GM18858 (cell line): ENCODE results near the gene NEMP2.
"Not testable (repeated sequence)": the region's sequence is repeated elsewhere in the genome, so short reads cannot be mapped to it uniquely, and the experiment has no call there.

Source experiments
- ATAC-seq: cut with Tn5 transposase; IDR thresholded peaks from one replicate; pipeline ENCODE4 v1.9.1; 2021; ENCODE audit not compliant: unreplicated experiment

NEMP2 gene

GRCh38 chr2:190494600-190495227, 39.8 kb downstream of the NEMP2 start:
- not testable (repeated sequence) for ATAC-seq

DNA sequence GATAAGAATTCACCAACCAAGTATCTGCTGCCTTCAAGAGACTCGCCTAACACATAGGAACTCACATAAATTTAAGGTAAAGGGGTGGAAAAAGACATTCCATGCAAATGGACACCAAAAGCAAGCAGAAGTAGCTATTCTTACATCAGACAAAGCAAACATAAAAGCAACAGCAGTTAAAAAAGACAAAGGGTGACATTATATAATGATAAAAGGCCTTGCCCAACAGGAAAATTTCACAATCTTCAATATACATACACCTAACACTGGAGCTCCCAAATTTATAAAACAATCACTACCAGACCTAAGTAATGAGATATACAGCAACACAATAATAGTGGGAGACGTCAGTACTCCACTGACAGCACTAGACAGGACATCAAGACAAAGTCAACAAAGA, 41.4 kb downstream of the NEMP2 start:
- ATAC-seq = no peak

DNA sequence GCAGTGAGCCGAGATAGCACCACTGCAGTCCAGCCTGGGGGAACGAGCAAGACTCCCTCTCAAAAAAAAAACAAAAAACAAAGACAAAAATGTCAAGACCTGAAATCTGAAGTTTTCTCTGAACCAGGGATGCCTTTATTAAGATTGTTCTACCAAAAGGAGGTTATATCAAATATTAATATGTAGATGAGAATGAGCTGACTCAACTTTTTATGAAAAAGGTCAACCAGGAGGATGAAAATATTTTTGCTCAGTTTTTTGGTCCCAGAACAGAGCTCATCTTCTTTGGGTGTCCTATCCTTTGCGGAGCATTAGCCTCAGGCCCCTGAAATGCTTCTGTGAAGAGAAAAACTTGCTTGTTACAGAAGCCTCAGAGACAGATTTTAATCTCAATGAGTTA, 44.0 kb downstream of the NEMP2 start:
- ATAC-seq = no peak

- no peak for ATAC-seq
These were observed 45.0 kb downstream of the NEMP2 start for GRCh38 chr2:190489475-190489874.

DNA sequence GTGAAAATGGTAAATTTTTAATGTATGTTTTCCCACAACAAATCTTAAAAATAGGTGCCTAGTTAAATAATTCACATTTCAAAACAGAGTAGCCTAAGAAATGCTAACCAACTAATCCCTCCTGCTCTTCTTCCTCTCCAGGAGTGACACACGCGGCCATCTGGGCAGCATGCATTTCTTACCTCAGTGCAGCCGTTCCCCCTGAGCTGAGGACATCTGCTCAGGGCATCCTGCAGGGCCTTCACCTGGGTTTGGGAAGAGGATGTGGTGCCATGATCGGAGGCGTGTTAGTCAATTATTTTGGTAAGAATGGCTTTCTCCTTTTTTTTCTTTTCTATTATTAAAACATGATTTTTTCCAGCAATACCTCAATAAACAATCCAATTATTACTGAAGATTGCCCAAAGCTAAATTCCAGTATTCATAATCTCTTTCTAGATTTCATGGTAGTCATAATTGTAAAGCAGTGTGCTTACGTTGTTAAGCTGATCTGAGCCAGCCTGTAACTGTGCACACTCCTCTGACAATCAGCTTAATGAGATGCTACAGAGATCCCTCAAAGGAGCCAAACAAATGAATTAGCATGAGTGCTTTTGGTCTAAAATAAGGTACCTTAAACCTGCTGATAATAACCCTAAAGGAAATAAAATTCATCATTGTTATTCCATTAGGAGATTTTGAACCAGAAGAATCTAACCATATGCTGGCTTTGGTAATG, 45.8 kb downstream of the NEMP2 start:
- no peak for ATAC-seq

GRCh38 chr2:190486037-190486623, 48.4 kb downstream of the NEMP2 start:
- no peak for ATAC-seq

- no peak for ATAC-seq
These were observed 52.1 kb downstream of the NEMP2 start for GRCh38 chr2:190482451-190482850.

GRCh38 chr2:190481339-190481738, 53.2 kb downstream of the NEMP2 start:
- ATAC-seq = no peak

- ATAC-seq = no peak
These were observed 55.8 kb downstream of the NEMP2 start for GRCh38 chr2:190478572-190479195.

- no peak for ATAC-seq
These were observed 56.7 kb downstream of the NEMP2 start for GRCh38 chr2:190477661-190478454.

DNA sequence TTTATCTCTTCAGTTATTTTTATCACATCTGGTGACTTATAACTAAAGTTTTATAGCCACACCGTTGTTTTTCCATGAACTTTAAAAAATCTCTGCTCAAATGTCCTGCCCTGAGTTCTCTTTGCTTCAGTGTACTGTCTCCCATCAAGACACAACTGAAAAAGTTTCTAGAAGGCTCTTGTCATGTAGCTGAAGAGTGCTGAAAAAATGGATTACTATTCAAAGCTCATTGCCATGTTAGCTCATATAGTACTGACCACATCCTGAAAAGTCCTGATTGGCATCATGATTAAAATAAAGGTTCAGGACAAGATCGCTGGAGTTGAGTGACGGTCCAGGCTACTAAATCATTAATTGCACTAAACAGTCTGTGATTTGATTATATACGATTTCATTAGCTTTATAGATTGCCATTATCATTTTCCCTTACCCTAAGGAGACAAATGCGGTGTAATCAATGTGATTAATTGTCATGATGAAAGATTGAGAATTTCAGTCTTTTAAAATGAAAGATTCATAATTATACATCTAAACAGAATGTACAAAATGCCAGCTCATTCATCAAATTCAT, 64.2 kb downstream of the NEMP2 start:
- no peak for ATAC-seq

DNA sequence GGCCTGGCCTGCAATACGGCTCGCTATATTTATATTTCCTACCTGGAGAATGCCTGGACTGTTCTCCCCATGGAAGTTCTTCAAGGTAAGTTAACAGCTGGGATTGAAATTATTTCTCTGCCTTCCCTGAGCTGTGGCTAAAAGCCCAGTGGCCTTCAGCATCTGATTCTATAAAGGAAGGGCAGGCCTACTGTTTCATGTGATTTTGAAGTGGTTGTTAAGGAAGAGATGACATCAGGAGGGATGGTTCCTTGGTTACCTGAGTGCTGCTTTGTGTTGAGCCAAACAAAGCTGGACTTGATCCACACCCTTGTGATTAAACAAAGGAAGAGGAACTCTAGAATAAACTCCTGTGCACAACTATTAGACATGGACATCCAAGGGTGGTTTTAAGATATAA, 64.8 kb downstream of the NEMP2 start:
- no peak for ATAC-seq

DNA sequence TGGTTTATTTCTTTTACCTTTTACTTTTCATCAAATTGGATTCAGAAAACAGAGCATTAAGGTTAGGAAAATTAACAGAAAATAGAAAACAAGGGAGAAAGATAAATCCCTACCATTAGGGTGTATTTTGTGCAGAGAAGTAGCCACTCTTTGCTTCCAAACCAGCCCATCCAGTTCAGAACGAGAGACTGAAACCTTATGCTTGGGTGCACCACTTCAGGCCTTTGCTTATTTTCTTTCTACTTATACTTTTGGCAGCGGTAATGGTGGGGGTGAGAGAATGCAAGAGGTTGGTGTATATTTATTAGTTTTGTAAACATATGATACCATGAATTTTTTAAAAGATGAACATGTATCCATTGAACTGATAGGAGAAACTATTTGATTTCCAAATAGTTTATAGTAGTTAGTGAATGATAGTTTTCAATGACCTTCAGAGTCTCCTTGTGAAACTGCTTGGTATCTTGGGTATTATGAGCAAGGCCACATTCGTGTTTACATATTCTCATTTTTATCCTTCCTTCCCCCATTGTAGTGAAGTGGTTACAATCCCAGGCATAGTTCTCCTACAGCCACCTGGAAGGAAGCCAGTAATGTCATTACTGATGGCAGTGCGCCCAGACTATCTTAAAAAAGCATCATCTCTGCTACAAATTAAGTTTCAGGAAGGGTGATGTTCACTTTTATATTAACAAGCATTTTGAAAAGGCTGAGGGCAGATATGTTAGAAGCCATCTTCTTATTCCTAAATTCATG, 65.5 kb downstream of the NEMP2 start:
- ATAC-seq = peak; percentile 59

DNA sequence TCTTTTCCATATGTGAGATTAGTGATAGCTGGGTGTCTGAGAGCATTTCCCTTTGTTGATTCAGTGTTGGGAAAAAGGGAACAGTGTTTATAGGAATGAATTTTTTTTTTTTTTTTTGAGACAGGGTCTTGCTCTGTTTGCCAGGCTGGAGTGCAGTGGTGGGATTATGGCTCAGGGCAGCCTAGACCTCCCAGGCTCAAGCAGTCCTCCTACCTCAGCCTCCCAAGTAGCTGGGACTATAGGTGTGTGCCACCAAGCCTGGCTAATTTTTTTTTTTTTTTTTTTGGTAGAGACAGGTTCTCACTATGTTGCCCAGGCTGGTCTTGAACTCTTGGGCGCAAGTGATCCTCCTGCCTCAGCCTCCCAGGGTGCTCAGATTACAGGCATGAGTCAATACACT, 66.2 kb downstream of the NEMP2 start:
- ATAC-seq = not testable (repeated sequence)

GRCh38 chr2:190467575-190468083, 66.9 kb downstream of the NEMP2 start:
- ATAC-seq = no peak

DNA sequence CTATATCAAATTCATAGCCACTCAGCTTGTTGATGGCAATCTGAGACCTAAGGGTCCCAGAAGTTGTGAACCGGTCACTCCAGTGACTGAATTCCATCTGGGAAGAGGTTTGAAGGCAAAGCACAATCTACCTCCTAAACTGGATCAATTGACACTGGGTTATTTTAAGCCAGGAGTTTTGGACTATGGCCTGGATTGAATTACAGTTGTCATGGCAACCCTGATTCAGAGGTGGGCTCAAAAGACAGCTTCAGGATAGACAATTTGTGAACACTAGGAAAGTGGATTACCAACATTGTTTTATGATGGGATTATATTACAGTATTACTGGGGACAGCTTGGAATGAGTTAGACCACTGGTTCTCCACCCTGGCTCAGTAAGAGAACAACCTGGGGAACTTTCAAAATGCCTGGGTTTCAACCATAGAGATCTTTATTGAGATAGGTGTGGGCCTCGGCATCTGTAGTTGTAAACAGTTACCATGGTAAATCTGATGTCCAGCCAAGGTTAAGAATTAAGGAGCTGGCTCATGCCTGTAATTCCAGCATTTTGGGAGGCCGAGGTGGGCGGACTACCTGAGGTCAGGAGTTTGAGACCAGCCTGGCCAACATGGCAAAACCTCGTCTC, 67.6 kb downstream of the NEMP2 start:
- no peak for ATAC-seq

DNA sequence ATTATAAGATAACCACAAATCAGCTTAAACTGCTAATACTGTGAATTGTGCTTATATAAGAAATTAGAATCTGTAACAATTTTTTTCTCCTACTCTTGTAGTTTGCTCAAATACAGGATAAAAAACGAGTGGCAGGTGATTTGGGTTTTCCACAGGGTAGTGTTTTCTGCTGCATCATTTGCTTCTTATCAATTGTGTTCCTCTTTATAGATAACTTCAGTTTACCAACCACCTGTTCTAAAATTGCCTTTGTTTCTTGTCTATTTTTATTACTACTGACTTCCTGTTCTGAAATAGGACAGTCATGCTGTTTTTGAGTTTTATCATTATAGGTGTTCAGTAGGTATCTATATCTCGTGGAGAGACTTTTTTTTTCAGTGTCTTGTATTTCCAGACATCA, 69.5 kb downstream of the NEMP2 start:
- peak; percentile 44 for ATAC-seq

DNA sequence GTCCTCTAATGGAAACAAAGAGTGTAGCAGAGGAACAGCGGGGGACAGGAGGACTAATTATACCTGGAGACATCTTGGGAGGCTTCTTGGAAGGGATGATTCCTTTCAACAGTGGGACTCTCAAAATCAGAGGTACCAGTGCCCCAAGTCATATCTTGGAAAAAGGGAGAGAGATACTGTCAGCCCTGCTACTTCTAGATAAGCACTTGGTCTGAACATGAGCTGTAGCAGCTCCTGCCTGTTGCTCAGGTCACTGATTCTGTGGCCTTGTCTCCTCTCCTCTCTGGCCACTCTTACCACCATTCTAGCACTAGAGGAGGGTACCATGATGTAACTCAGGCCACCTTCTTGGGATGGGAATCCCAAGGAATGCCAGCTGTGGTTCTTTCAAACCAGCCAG, 71.9 kb downstream of the NEMP2 start:
- ATAC-seq = no peak

GRCh38 chr2:190462181-190462580, 72.3 kb downstream of the NEMP2 start:
- ATAC-seq = no peak
